ENCODE results near the gene SKIC2. TPM values are rescaled to one million over a fixed set of nuclear protein-coding genes. Genes with fewer than 3 reads are reported as not detected.

SKIC2 gene
- total and polyA plus RNA-seq, 4 donors: 28.1 to 78.0 (median 61.6) TPM

DNA sequence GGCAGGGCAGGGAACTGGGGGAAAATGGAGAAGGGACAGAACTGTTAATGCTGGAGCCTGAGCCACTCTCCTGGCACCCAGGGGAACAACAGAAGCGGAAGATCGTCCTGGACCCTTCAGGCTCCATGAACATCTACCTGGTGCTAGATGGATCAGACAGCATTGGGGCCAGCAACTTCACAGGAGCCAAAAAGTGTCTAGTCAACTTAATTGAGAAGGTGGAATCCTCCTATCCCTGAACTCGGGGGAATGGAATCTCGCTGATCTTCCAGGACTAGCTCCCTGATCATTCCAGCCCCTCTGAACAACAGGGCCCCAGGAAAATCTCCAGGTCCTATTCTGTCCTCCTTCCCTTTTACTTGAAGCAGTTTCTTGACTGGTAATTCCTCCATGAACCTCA, 11.1 kb upstream of the SKIC2 start:
- Histone ChIP-seq H3K36me3 (ENCODE audit: control insufficient read depth in 4 of 4, insufficient read depth in 4 of 4, low read length in 4 of 4) (peaks cover 0 to 16% (median 7%) of the 10 kb centered on the region in 4 donors), H3K27ac (ENCODE audit: low read depth in 1 of 2, low read length in 1 of 2) (no peak overlapping the region), H3K9ac (ENCODE audit: insufficient read depth in 1 of 2, low read length in 2 of 2) (no peak overlapping the region), H3K4me3 (no peak overlapping the region), H3K27me3 (ENCODE audit: control insufficient read depth in 3 of 3, insufficient read depth in 3 of 3, low read length in 2 of 3) (peaks cover 0 to 5% (median 0%) of the 10 kb centered on the region in 3 donors), H3K4me1 (ENCODE audit: control insufficient read depth in 5 of 5, insufficient read depth in 5 of 5, low read length in 5 of 5) (peaks cover 0 to 14% (median 0%) of the 10 kb centered on the region in 5 donors), H3K9me3 (ENCODE audit: control insufficient read depth in 4 of 4, insufficient read depth in 3 of 4, low read length in 3 of 4) (no peaks in the 10 kb centered on the region)
- ATAC-seq (ENCODE audit: insufficient read depth, low FRiP score) (no peak), DNase-seq (no peak)
- 86 to 91% methylated on average over 4 of the region's 4 CpGs for WGBS, 2 donors
- TF ChIP-seq, protein P1, sequence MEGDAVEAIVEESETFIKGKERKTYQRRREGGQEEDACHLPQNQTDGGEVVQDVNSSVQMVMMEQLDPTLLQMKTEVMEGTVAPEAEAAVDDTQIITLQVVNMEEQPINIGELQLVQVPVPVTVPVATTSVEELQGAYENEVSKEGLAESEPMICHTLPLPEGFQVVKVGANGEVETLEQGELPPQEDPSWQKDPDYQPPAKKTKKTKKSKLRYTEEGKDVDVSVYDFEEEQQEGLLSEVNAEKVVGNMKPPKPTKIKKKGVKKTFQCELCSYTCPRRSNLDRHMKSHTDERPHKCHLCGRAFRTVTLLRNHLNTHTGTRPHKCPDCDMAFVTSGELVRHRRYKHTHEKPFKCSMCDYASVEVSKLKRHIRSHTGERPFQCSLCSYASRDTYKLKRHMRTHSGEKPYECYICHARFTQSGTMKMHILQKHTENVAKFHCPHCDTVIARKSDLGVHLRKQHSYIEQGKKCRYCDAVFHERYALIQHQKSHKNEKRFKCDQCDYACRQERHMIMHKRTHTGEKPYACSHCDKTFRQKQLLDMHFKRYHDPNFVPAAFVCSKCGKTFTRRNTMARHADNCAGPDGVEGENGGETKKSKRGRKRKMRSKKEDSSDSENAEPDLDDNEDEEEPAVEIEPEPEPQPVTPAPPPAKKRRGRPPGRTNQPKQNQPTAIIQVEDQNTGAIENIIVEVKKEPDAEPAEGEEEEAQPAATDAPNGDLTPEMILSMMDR (IDR thresholded peaks at IDR 0.05; ENCODE audit: control extremely low read depth, extremely low read depth): no peak

DNA sequence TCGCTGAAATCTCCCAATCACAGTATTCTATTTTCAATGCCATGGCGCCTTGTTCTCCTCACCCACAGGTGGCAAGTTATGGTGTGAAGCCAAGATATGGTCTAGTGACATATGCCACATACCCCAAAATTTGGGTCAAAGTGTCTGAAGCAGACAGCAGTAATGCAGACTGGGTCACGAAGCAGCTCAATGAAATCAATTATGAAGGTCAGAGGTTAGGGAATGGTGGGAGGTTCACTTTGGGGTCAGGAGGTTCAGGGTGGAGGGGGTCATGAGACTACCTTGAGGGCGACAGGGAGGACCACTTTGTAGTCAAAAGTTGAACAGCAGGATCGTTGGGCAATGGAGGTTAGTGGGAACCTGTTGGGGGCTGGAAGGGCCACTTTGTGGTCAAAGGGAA, 10.7 kb upstream of the SKIC2 start:
- TF ChIP-seq, protein P1 (IDR thresholded peaks at IDR 0.05; ENCODE audit: control extremely low read depth, extremely low read depth): no peak

DNA sequence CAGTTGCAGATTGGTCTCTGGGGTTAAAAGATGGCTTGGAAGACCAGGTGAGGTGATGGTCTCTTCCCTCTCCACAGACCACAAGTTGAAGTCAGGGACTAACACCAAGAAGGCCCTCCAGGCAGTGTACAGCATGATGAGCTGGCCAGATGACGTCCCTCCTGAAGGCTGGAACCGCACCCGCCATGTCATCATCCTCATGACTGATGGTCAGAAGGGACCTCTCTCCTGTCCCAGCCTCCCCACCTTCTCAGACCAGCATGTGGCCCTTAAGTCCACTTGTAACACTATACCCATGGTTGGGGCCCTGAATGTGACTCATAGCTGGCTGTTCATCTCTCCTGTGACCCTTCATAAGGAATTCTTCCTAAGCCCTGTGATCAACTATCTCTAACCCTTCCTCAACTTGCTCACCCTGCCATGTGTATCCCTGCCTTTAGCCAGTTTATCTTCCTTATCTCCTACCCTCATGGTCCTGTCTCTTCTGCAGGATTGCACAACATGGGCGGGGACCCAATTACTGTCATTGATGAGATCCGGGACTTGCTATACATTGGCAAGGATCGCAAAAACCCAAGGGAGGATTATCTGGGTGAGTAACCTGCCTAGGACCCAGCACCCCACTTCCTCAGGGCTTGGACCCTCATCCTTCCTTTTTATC, 10.1 kb upstream of the SKIC2 start:
- Histone ChIP-seq H3K9ac (ENCODE audit: insufficient read depth in 1 of 2, low read length in 2 of 2) (no peak overlapping the region), H3K9me3 (ENCODE audit: control insufficient read depth in 4 of 4, insufficient read depth in 3 of 4, low read length in 3 of 4) (no peaks in the 10 kb centered on the region), H3K27ac (ENCODE audit: low read depth in 1 of 2, low read length in 1 of 2) (no peak overlapping the region), H3K4me1 (ENCODE audit: control insufficient read depth in 5 of 5, insufficient read depth in 5 of 5, low read length in 5 of 5) (peaks cover 0 to 14% (median 0%) of the 10 kb centered on the region in 5 donors), H3K36me3 (ENCODE audit: control insufficient read depth in 4 of 4, insufficient read depth in 4 of 4, low read length in 4 of 4) (peaks cover 7 to 23% (median 15%) of the 10 kb centered on the region in 4 donors), H3K4me3 (no peak overlapping the region), H3K27me3 (ENCODE audit: control insufficient read depth in 3 of 3, insufficient read depth in 3 of 3, low read length in 2 of 3) (peaks cover 0 to 5% (median 0%) of the 10 kb centered on the region in 3 donors)
- DNase-seq (peak in 1 of 3 donors; percentile 7), ATAC-seq (ENCODE audit: insufficient read depth, low FRiP score) (no peak)
- 80 to 90% methylated on average over 6 of the region's 6 CpGs for WGBS, 2 donors
- TF ChIP-seq, protein P1 (IDR thresholded peaks at IDR 0.05; ENCODE audit: control extremely low read depth, extremely low read depth): no peak

More for the DNA sequence above, 10.7 kb upstream of the SKIC2 start:
- no peak overlapping the region for H3K27ac ChIP-seq (ENCODE audit: low read depth in 1 of 2, low read length in 1 of 2)
- no peak for DNase-seq
- H3K9me3 ChIP-seq (ENCODE audit: control insufficient read depth in 4 of 4, insufficient read depth in 3 of 4, low read length in 3 of 4): no peaks in the 10 kb centered on the region
- ATAC-seq (ENCODE audit: insufficient read depth, low FRiP score): no peak
- 78 to 80% methylated on average over 5 of the region's 5 CpGs for WGBS, 2 donors
- peaks cover under 1 to 18% (median 9%) of the 10 kb centered on the region in 4 donors for H3K36me3 ChIP-seq (ENCODE audit: control insufficient read depth in 4 of 4, insufficient read depth in 4 of 4, low read length in 4 of 4)
- H3K9ac ChIP-seq (ENCODE audit: insufficient read depth in 1 of 2, low read length in 2 of 2): no peak overlapping the region
- peaks cover 0 to 5% (median 0%) of the 10 kb centered on the region in 3 donors for H3K27me3 ChIP-seq (ENCODE audit: control insufficient read depth in 3 of 3, insufficient read depth in 3 of 3, low read length in 2 of 3)
- H3K4me1 ChIP-seq (ENCODE audit: control insufficient read depth in 5 of 5, insufficient read depth in 5 of 5, low read length in 5 of 5): peaks cover 0 to 14% (median 0%) of the 10 kb centered on the region in 5 donors
- H3K4me3 ChIP-seq: no peak overlapping the region
